HEK293 (cell line): ENCODE results near the gene TECR.

Experiments
- CTCF ChIA-PET: fragments of 350-600 bp; formaldehyde crosslinking; extraction: SDS; loops from one replicate; lab custom pipeline; 2021; ENCODE audit warnings: antibody characterized with exemption; lab: Yijun Ruan, JAX
- POLR2A ChIA-PET: fragments of 300-600 bp; formaldehyde crosslinking; extraction: SDS; loops from one replicate; lab custom pipeline; 2020; ENCODE audit warnings: antibody characterized with exemption, inconsistent platforms; lab: Yijun Ruan, JAX
- H3K27ac ChIP-seq: fragments of 200-500 bp; sonication (Bioruptor generic); 2 replicates; pipeline ENCODE4 v1.5.1; 2014; ENCODE audit warnings: low read depth, low read length, control low read depth, inconsistent platforms; ENCODE audit errors: extremely low read depth
- H3K36me3 ChIP-seq, 2 experiments: fragments of 200-500 bp in 1 of 2; sonication (Bioruptor generic) in 1 of 2; 1 replicate in 1 of 2; 2 replicates in 1 of 2; pipeline ENCODE4 v1.5.1; 2014 to 2017; ENCODE audit warnings: inconsistent platforms in 2 of 2, low read length in 2 of 2; ENCODE audit not compliant: control insufficient read depth in 2 of 2, insufficient read depth in 1 of 2
- H3K4me1 ChIP-seq: fragments of 200-500 bp; sonication (Bioruptor generic); 2 replicates; pipeline ENCODE4 v1.5.1; 2014; ENCODE audit warnings: mild to moderate bottlenecking, low read length, inconsistent platforms; ENCODE audit not compliant: control insufficient read depth, insufficient read depth
- H3K4me3 ChIP-seq: 2 replicates; pipeline ENCODE4 v1.5.1; 2011; ENCODE audit warnings: low read depth, mild to moderate bottlenecking, control low read depth, low read length, moderate library complexity
- H3K9me3 ChIP-seq: fragments of 200-500 bp; sonication (Bioruptor generic); 2 replicates; pipeline ENCODE4 v1.5.1; 2014; ENCODE audit warnings: low read depth, low read length, inconsistent platforms; ENCODE audit not compliant: control insufficient read depth, insufficient read depth
- EGR2 ChIP-seq: fragments of 450-650 bp; formaldehyde crosslinking; IDR thresholded peaks from 2 replicates; pipeline ENCODE4 v1.5.1; 2016; ENCODE audit warnings: low read depth, missing biosample characterization, missing genetic modification characterization
- GLIS2 ChIP-seq: fragments of 450-650 bp; formaldehyde crosslinking; IDR thresholded peaks from 2 replicates; pipeline ENCODE4 v1.5.1; 2016; ENCODE audit warnings: missing biosample characterization, missing genetic modification characterization
- KLF1 ChIP-seq: fragments of 450-650 bp; formaldehyde crosslinking; IDR thresholded peaks from 2 replicates; pipeline ENCODE4 v1.5.1; 2016; ENCODE audit warnings: missing biosample characterization, missing genetic modification characterization
- KLF10 ChIP-seq: fragments of 450-650 bp; IDR thresholded peaks from 2 replicates; pipeline ENCODE4 v1.5.1; 2018; ENCODE audit warnings: missing biosample characterization, mild to moderate bottlenecking, missing genetic modification characterization
- KLF17 ChIP-seq: fragments of 450-650 bp; formaldehyde crosslinking; IDR thresholded peaks from 2 replicates; pipeline ENCODE4 v1.5.1; 2016; ENCODE audit warnings: missing biosample characterization, missing genetic modification characterization
- KLF9 ChIP-seq: fragments of 450-650 bp; formaldehyde crosslinking; IDR thresholded peaks from 2 replicates; pipeline ENCODE4 v1.5.1; 2016; ENCODE audit warnings: missing biosample characterization, missing genetic modification characterization, low read depth
- MYNN ChIP-seq: fragments of 450-650 bp; formaldehyde crosslinking; IDR thresholded peaks from 2 replicates; pipeline ENCODE4 v1.5.1; 2016; ENCODE audit warnings: missing biosample characterization, missing genetic modification characterization, borderline replicate concordance
- SP3 ChIP-seq: fragments of 450-650 bp; formaldehyde crosslinking; IDR thresholded peaks from 2 replicates; pipeline ENCODE4 v1.5.1; 2016; ENCODE audit warnings: missing biosample characterization, missing genetic modification characterization
- ZBTB17 ChIP-seq: fragments of 450-650 bp; formaldehyde crosslinking; IDR thresholded peaks from 2 replicates; pipeline ENCODE4 v1.5.1; 2016; ENCODE audit warnings: missing biosample characterization, missing genetic modification characterization
- ZEB2 ChIP-seq: fragments of 450-650 bp; formaldehyde crosslinking; IDR thresholded peaks from 2 replicates; pipeline ENCODE4 v1.5.1; 2016; ENCODE audit warnings: missing biosample characterization, missing genetic modification characterization
- ZFHX2 ChIP-seq: fragments of 450-650 bp; formaldehyde crosslinking; conservative IDR thresholded peaks from 2 replicates; pipeline ENCODE4 v1.5.1; 2016; ENCODE audit warnings: missing biosample characterization, missing genetic modification characterization
- ZFP69B ChIP-seq: fragments of 450-650 bp; formaldehyde crosslinking; IDR thresholded peaks from 2 replicates; pipeline ENCODE4 v1.5.1; 2016; ENCODE audit warnings: missing biosample characterization, missing genetic modification characterization
- ZIC2 ChIP-seq: fragments of 450-650 bp; formaldehyde crosslinking; IDR thresholded peaks from 2 replicates; pipeline ENCODE4 v1.5.1; 2016; ENCODE audit warnings: missing biosample characterization, missing genetic modification characterization
- ZNF138 ChIP-seq: fragments of 450-650 bp; formaldehyde crosslinking; IDR thresholded peaks from 2 replicates; pipeline ENCODE4 v1.5.1; 2016; ENCODE audit warnings: missing biosample characterization, missing genetic modification characterization, borderline replicate concordance
- ZNF146 ChIP-seq: fragments of 450-650 bp; formaldehyde crosslinking; IDR thresholded peaks from 2 replicates; pipeline ENCODE4 v1.5.1; 2016; ENCODE audit warnings: missing biosample characterization, missing genetic modification characterization
- ZNF184 ChIP-seq: fragments of 450-650 bp; IDR thresholded peaks from 2 replicates; pipeline ENCODE4 v1.5.1; 2018; ENCODE audit warnings: missing biosample characterization, mild to moderate bottlenecking, missing genetic modification characterization
- ZNF302 ChIP-seq: fragments of 450-650 bp; formaldehyde crosslinking; IDR thresholded peaks from 2 replicates; pipeline ENCODE4 v1.5.1; 2016; ENCODE audit warnings: missing biosample characterization, missing genetic modification characterization, low read depth
- ZNF341 ChIP-seq: fragments of 450-650 bp; formaldehyde crosslinking; IDR thresholded peaks from 2 replicates; pipeline ENCODE4; 2016; ENCODE audit warnings: low read depth, missing biosample characterization, missing genetic modification characterization
- ZNF37A ChIP-seq: fragments of 450-650 bp; IDR thresholded peaks from 2 replicates; pipeline ENCODE4 v1.5.1; 2018; ENCODE audit warnings: missing biosample characterization, missing genetic modification characterization
- ZNF398 ChIP-seq: fragments of 450-650 bp; formaldehyde crosslinking; IDR thresholded peaks from 2 replicates; pipeline ENCODE4 v1.5.1; 2017; ENCODE audit warnings: missing biosample characterization, missing genetic modification characterization
- ZNF48 ChIP-seq: fragments of 450-650 bp; formaldehyde crosslinking; IDR thresholded peaks from 2 replicates; pipeline ENCODE4 v1.5.1; 2016; ENCODE audit warnings: missing biosample characterization, missing genetic modification characterization
- ZNF549 ChIP-seq: fragments of 450-650 bp; IDR thresholded peaks from 2 replicates; pipeline ENCODE4 v1.5.1; 2018; ENCODE audit warnings: missing biosample characterization, missing genetic modification characterization, mild to moderate bottlenecking, inconsistent platforms, moderate library complexity
- ZNF571 ChIP-seq: fragments of 450-650 bp; formaldehyde crosslinking; IDR thresholded peaks from 2 replicates; pipeline ENCODE4 v1.5.0; 2017; ENCODE audit warnings: missing biosample characterization, missing genetic modification characterization
- ZNF704 ChIP-seq: fragments of 450-650 bp; formaldehyde crosslinking; IDR thresholded peaks from 2 replicates; pipeline ENCODE4 v1.5.1; 2016; ENCODE audit warnings: missing biosample characterization, missing genetic modification characterization
- ZNF776 ChIP-seq: fragments of 450-650 bp; formaldehyde crosslinking; IDR thresholded peaks from 2 replicates; pipeline ENCODE4 v1.5.0; 2017; ENCODE audit warnings: missing biosample characterization, missing genetic modification characterization, borderline replicate concordance
- TF ChIP-seq, protein P1 (sequence below): fragments of 450-650 bp; formaldehyde crosslinking; IDR thresholded peaks from 2 replicates; pipeline ENCODE4 v1.5.1; 2016; ENCODE audit warnings: missing biosample characterization, missing genetic modification characterization

Gene TECR

DNA sequence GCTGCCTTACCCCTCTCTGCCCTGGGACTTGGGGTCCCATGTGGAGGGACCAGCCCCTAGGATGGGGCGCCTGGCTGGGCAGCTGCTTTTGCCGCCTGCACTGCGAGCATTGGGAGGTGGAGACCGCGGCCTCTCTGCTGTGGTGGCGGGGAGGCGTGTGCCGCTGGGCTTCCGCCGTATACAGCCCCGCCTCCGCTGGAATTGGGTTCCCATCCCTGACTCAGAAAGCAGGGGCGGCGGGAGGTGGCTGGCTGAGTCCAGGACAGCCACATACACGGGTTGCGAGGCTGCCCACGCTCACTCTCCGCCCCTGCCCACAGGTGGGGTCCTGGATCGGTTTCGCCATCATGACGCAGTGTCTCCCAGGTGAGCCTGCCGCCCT lies 35.9 kb downstream of the TECR start:
- no peak overlapping the region for H3K27ac ChIP-seq
- H3K4me3 ChIP-seq, result no peak overlapping the region
- H3K9me3 ChIP-seq, result no peaks in the 10 kb centered on the region
- H3K4me1 ChIP-seq, result no peaks in the 10 kb centered on the region
- peaks cover 0 to 42% of the 10 kb centered on the region in 2 experiments; a peak in 2 of 3 replicates for H3K36me3 ChIP-seq
- CTCF ChIA-PET, result interaction anchor here (1.4 kb wide), 1 partner anchor 8 kb away, joined by 4 read pairs; no protein-coding TSS in a partner anchor
- POLR2A ChIA-PET, result interaction anchor here (1.0 kb wide), 1 partner anchor 11 kb away, joined by 4 read pairs; no protein-coding TSS in a partner anchor
- TF ChIP-seq ZFHX2 (tag by site-specific recombination), result peak; percentile 70
- peak; percentile 24; the same call in 1 of the 2 replicates for TF ChIP-seq KLF1 (tag by site-specific recombination)
- peak; percentile 14; the same call in 1 of the 2 replicates for TF ChIP-seq ZNF341 (tag by site-specific recombination)
- TF ChIP-seq ZNF184 (tag by site-specific recombination), result no peak
- peak; percentile 56 for TF ChIP-seq EGR2 (tag by site-specific recombination)
- 0 out of 2 replicates have a peak, but pooled peaks have one; percentile 10 for TF ChIP-seq KLF9 (tag by site-specific recombination)
- no peak for TF ChIP-seq ZNF704 (tag by site-specific recombination)

GRCh38 chr19:14565765-14566711 lies 36.6 kb downstream of the TECR start:
- H3K27ac ChIP-seq, result no peak overlapping the region
- ChIA-PET POLR2A (no interaction called here), CTCF (interaction anchor here (1.4 to 4.8 kb wide), 2 partner anchors 8 to 10 kb away, joined by 4 to 19 read pairs; no protein-coding TSS in a partner anchor)

DNA sequence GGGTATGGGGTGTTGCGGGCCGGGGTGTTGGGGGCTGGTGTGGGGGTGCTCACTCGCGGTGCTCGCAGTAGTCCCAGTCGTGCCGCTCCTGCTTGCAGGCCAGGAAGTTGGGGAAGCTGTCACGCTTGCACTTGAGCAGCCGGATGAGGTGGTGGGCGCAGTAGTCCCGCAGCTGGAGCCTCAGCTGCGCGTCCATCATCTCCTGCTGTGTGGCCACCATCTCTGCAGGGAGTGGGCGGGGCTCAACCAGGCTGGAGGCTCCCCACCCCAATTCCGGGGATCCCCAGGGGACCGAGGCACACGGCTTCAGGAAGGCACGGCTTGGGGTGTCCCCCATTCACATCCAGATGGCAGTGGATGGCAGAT lies 37.3 kb downstream of the TECR start:
- Histone ChIP-seq H3K27ac (no peak overlapping the region), H3K4me3 (no peak overlapping the region), H3K4me1 (peaks cover 4% of the 10 kb centered on the region; the same call in 1 of the 2 replicates), H3K36me3 (peaks cover 0 to 42% of the 10 kb centered on the region in 2 experiments; a peak in 2 of 3 replicates), H3K9me3 (no peaks in the 10 kb centered on the region)
- ChIA-PET CTCF (interaction anchor here (4.8 kb wide), 1 partner anchor 10 kb away, joined by 19 read pairs; no protein-coding TSS in a partner anchor), POLR2A (no interaction called here)
- no peak for TF ChIP-seq KLF17
- TF ChIP-seq ZNF398 (tag by site-specific recombination), result no peak
- no peak for TF ChIP-seq ZNF138
- no peak for TF ChIP-seq ZNF571 (tag by site-specific recombination)
- TF ChIP-seq ZBTB17 (tag by site-specific recombination), result no peak
- TF ChIP-seq ZNF48 (tag by site-specific recombination), result no peak
- TF ChIP-seq ZNF37A (tag by site-specific recombination), result no peak
- no peak for TF ChIP-seq ZNF549
- TF ChIP-seq ZIC2 (tag by site-specific recombination), result no peak
- no peak for TF ChIP-seq SP3 (tag by site-specific recombination)
- no peak for TF ChIP-seq ZEB2 (tag by site-specific recombination)
- no peak for TF ChIP-seq ZNF776 (tag by site-specific recombination)

More at GRCh38 chr19:14565765-14566711, 36.6 kb downstream of the TECR start:
- Histone ChIP-seq H3K4me3 (no peak overlapping the region), H3K4me1 (peaks cover 4% of the 10 kb centered on the region; the same call in 1 of the 2 replicates), H3K36me3 (peaks cover 0 to 42% of the 10 kb centered on the region in 2 experiments; a peak in 2 of 3 replicates), H3K9me3 (no peaks in the 10 kb centered on the region)
- 0 out of 2 replicates have a peak, but pooled peaks have one; percentile 19 for TF ChIP-seq KLF10 (tag by site-specific recombination)
- TF ChIP-seq MYNN (tag by site-specific recombination), result no peak
- TF ChIP-seq ZIC2 (tag by site-specific recombination), result no peak
- TF ChIP-seq ZNF146 (tag by site-specific recombination), result no peak
- peak; percentile 51 for TF ChIP-seq GLIS2 (tag by site-specific recombination)
- peak; percentile 45 for TF ChIP-seq KLF9 (tag by site-specific recombination)
- TF ChIP-seq ZNF302, result no peak
- TF ChIP-seq ZFP69B (tag by site-specific recombination), result peak; percentile 49; the same call in 1 of the 2 replicates
- TF ChIP-seq, protein P1, sequence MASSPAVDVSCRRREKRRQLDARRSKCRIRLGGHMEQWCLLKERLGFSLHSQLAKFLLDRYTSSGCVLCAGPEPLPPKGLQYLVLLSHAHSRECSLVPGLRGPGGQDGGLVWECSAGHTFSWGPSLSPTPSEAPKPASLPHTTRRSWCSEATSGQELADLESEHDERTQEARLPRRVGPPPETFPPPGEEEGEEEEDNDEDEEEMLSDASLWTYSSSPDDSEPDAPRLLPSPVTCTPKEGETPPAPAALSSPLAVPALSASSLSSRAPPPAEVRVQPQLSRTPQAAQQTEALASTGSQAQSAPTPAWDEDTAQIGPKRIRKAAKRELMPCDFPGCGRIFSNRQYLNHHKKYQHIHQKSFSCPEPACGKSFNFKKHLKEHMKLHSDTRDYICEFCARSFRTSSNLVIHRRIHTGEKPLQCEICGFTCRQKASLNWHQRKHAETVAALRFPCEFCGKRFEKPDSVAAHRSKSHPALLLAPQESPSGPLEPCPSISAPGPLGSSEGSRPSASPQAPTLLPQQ (tag by site-specific recombination), result peak; percentile 55; the same call in 1 of the 2 replicates
